Stimulated activated CD4-positive, alpha-beta T cell treated with anti-CD3 and anti-CD28 coated beads, Interleukin-4, amount 100 ng/mL, for 24 hours (primary cell): ENCODE data around the gene DHTKD1.

Experiments
- DNase-seq: peaks from one replicate; pipeline ENCODE4 v3.0.0-alpha.2; 2020

The DHTKD1 gene

GRCh38 chr10:12068449-12069269 is at the start of gene DHTKD1:
DHTKD1 (plus strand) TSS chr10:12068954; CDS start chr10:12069034, 80 bp downstream.
- peak; percentile 99 for DNase-seq

- DNase-seq = no peak
Measured at GRCh38 chr10:12019283-12019971, 49.3 kb upstream of the DHTKD1 start.

- no peak for DNase-seq
Measured at GRCh38 chr10:12020574-12020973, 48.2 kb upstream of the DHTKD1 start.

GRCh38 chr10:12022580-12023257 is 46.0 kb upstream of the DHTKD1 start:
- no peak for DNase-seq

- no peak for DNase-seq
Measured at GRCh38 chr10:12025591-12025990, 43.2 kb upstream of the DHTKD1 start.

- no peak for DNase-seq
Measured at GRCh38 chr10:12027539-12027938, 41.2 kb upstream of the DHTKD1 start.

- no peak for DNase-seq
Measured at GRCh38 chr10:12031404-12031803, 37.4 kb upstream of the DHTKD1 start.

- DNase-seq = no peak
Measured at GRCh38 chr10:12036073-12036655, 32.6 kb upstream of the DHTKD1 start.

- peak; percentile 39 for DNase-seq
Measured at GRCh38 chr10:12041766-12042408, 26.9 kb upstream of the DHTKD1 start.

- peak; percentile 54 for DNase-seq
Measured at GRCh38 chr10:12042409-12042796, 26.4 kb upstream of the DHTKD1 start.

GRCh38 chr10:12042797-12043651 is 25.7 kb upstream of the DHTKD1 start, which contains the start of gene UPF2:
UPF2 (minus strand) TSS chr10:12042809; CDS start chr10:12035423, 7,386 bp downstream.
- DNase-seq = peak; percentile 97

GRCh38 chr10:12045596-12045995 is 23.2 kb upstream of the DHTKD1 start:
- DNase-seq = no peak

GRCh38 chr10:12048547-12048946 is 20.2 kb upstream of the DHTKD1 start:
- no peak for DNase-seq

- no peak for DNase-seq
Measured at GRCh38 chr10:12050528-12050927, 18.2 kb upstream of the DHTKD1 start.

GRCh38 chr10:12051241-12051640 is 17.5 kb upstream of the DHTKD1 start:
- no peak for DNase-seq

- no peak for DNase-seq
Measured at GRCh38 chr10:12055732-12056131, 13.0 kb upstream of the DHTKD1 start.

- no peak for DNase-seq
Measured at GRCh38 chr10:12056748-12057147, 12.0 kb upstream of the DHTKD1 start.

GRCh38 chr10:12061124-12061523 is 7.6 kb upstream of the DHTKD1 start:
- DNase-seq = no peak

- DNase-seq = no peak
Measured at GRCh38 chr10:12062754-12063482, 5.8 kb upstream of the DHTKD1 start.

- no peak for DNase-seq
Measured at GRCh38 chr10:12063483-12063818, 5.3 kb upstream of the DHTKD1 start.

GRCh38 chr10:12067336-12067735 is 1.4 kb upstream of the DHTKD1 start:
- DNase-seq = no peak
